Epithelial cell of proximal tubule (primary cell): Measurements from ENCODE around the gene DMD. TPM values are rescaled to one million over a fixed set of nuclear protein-coding genes. Genes with fewer than 3 reads are reported as not detected.

Experiments used
- DNase-seq: peaks from one replicate; pipeline ENCODE4 v3.0.0-alpha.2; 2011; ENCODE audit warnings: low read depth
- H3K4me3 ChIP-seq: 2 replicates; pipeline ENCODE4 v1.5.1; 2011; ENCODE audit warnings: low read depth, mild to moderate bottlenecking, low read length
- CTCF ChIP-seq: conservative IDR thresholded peaks from 2 replicates; pipeline ENCODE4 v1.5.1; 2012; ENCODE audit warnings: low read depth, mild to moderate bottlenecking, low read length
- total RNA-seq: library from RNA; depleted of rRNA; stranded (reverse); fragments of >200 nt; gene quantifications from 2 replicates; pipeline ENCODE4 v1.2.3, GENCODE V29; 2015

DMD gene
- total RNA-seq, 1 donor from 2014 or later = 1.3 TPM

GRCh38 chrX:31199840-31200114 lies 2011.6 kb downstream of the DMD start:
- no peak overlapping the region for H3K4me3 ChIP-seq
- TF ChIP-seq CTCF = no peak
- no peak for DNase-seq

GRCh38 chrX:31199056-31199839 lies 2012.1 kb downstream of the DMD start:
- TF ChIP-seq CTCF = no peak
- no peak overlapping the region for H3K4me3 ChIP-seq
- no peak for DNase-seq

- DNase-seq = no peak
- no peak for TF ChIP-seq CTCF
- no peak overlapping the region for H3K4me3 ChIP-seq
These were observed 2021.0 kb downstream of the DMD start for GRCh38 chrX:31190221-31190975.

GRCh38 chrX:31186693-31187338 lies 2024.5 kb downstream of the DMD start:
- H3K4me3 ChIP-seq = no peak overlapping the region
- no peak for DNase-seq
- no peak for TF ChIP-seq CTCF

GRCh38 chrX:31185884-31186283 lies 2025.5 kb downstream of the DMD start:
- no peak overlapping the region for H3K4me3 ChIP-seq
- DNase-seq = no peak
- TF ChIP-seq CTCF = no peak

- H3K4me3 ChIP-seq = no peak overlapping the region
- DNase-seq = no peak
- no peak for TF ChIP-seq CTCF
These were observed 2029.9 kb downstream of the DMD start for GRCh38 chrX:31181377-31182000.
